ENCODE measurements around the gene PSMG1.
"Not testable (repeated sequence)": the region's sequence is repeated elsewhere in the genome, so short reads cannot be mapped to it uniquely, and the experiment has no call there.

The PSMG1 gene

DNA sequence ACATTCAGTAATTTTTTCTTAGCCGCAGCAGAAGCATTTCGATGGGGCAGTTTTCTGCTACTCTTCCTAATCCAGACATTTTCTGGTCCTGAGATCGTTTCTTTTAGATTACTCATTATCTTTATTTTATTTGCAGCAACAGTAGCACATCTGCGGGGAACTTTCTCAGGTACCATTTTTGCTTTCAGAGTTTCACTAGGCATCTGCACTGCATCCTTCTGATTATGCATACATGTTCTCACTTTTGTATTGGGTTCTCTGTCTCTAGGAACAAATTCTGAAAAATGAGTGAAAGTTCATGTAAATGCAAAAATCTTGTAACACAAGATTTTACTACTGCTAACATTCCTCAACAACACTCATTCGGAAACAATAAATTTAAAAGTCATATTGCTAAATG lies 3.9 kb upstream of the PSMG1 start:
- no peak for DNase-seq

DNA sequence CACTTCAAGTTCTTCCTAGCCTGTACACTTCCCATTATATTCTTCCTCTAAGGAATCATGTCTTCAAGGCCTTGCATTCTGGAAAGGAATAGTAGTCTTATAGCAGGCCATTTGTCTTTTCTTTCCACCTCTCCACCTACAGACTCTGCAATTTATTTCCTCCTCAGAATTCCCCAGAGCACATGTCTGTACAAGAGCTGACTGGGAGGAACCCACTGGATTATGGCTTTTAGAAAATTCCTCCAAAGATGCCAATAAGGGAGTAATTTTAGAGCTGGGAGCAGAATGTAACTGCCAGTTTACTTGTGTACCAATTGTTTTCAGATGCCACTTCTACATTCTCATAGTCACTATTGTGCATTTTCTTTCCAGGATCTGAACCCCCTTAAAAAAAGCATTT lies 3.4 kb upstream of the PSMG1 start:
- DNase-seq: no peak

DNA sequence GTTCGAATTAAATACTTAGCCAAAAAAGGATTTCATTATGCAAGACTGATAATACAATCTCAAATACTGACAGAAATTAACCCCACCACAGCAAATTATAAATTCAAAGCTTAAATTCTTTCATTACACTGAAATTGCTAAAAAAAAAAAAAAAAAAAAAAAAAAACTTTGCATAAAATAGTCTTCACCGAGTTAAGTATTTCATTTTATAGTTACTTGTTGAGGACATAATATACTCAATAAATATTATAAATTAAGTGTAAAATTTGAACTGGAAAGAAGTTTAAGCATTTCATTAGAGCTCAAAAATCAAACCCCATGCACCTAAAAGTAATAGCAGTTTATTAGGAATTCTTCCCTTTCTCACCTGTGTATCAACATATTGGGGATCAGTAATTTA lies 1.9 kb upstream of the PSMG1 start:
- no peak for DNase-seq

DNA sequence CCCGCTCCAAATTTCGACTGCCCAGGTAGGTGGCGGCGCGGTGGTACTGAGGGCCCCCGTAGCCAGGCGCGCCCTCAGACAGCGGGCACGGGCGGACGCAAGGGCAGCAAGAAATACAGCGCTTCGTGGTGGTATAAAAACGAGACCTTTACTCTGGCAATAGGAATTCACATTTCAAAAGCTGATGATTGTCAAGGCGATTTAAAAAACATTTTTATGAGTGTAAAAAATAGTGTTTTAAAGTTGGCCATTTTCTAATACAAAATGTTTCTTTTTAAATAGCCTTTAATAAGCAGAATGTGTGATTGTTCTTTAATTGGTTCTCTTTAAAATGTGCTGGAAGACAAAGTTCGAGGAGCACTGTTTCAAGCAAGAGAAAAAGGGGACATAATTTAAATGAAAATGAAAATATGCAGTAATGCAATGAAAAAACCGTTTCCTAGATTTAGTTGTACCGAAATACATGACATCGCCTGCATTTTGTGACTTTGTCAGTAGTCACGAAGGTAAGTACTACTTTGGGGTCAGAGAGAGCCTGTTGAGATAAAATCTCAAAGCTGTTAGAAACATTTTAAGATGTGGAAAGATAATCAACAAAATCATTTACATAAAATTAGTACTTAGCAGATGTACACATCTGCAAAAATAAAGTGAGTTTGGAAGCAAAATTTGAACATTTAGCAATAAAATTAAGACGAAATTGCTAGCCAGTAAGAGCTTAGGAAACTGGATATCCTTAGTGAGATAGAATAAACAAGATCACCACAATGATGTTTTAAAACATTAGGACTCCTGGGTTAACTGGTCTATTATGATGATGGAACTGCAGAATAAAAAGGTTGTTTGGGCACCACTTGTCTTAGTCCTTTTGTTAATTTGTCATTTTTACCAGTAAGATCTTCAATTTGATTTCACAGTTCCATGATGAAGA lies 1.1 kb upstream of the PSMG1 start:
- no peak for DNase-seq

DNA sequence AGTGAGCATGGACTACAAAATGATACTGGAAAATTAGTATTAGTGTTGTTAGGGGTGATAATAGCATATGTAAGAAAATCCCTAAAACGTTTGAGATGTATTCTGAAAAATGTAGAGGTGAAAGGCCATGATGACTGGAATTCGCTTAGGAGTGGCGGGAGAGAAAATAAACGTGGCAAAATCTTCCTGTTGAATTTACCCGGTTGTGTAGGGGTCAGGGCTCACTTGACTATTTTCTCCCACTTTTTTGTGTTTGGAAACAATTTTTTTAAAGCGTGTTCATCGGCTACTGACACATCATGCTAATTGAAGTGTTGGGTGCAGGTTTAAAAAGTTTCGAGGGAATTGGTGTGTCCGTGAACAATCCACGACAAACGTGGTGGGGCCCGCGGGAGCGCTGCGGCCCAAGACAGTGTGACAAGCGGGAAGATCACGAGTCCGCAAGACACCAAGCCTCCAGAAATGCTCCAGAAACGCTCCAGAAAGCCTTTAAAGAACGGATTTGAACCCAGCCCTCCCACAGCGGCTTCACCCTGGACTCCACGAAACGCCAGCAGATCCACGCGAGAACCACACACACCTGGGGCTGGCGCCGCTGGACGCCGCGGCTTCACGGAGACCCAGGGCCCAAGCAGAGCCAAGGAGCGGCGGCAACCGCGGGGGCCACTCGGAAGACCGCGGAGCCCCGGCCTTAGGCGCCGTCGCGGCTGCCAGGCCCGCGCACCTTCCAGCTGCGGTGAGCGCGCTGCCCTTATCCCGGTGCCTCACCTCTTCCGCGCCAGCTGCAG lies 573 bp downstream of the PSMG1 start:
- no peak for DNase-seq

DNA sequence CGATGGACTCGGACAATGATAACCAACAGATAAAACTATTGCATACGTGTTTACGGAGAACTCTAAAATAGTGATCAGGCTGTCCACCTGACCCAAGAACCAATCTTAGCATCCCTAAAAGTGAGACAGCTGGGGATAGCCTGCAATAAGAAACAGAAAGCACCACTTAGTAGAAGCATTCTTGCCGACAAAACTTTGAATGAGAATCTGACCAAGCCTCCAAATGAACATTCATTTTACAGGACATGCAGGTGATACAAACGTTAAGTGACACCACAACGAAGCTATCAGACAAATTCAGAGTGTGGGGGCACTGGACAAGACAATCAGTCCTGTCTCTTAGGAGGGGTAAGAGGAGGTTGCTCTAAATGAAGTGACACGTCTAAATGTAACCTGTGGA lies 1.2 kb downstream of the PSMG1 start:
- DNase-seq: no peak

DNA sequence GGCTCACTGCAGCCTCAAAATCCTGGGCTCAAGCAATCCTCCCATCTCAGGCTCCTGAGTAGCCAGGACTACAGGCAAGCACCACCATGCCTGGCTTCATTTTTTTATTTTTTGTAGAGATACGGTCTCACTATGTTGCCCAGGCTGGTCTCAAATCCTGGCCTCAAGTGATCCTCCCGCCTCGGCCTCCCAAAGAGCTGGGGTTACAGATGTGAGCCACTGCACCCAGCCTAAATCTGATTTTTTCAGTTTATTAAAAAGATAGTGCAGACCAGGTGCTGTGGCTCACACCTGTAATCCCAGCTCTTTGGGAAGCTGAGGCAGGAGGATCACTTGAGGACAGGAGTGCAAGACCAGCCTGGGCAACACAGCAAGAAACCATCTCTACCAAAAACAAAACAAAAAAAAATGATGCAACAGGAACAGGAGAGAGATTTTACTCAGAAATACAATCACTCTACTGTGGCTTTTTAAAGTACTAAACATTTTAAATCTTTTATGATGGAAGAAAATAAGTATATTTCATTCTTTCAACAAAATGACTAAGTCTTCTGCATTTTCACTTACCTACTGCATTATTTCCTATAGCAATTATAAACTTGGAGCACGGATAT lies 1.9 kb downstream of the PSMG1 start:
- no peak for DNase-seq

DNA sequence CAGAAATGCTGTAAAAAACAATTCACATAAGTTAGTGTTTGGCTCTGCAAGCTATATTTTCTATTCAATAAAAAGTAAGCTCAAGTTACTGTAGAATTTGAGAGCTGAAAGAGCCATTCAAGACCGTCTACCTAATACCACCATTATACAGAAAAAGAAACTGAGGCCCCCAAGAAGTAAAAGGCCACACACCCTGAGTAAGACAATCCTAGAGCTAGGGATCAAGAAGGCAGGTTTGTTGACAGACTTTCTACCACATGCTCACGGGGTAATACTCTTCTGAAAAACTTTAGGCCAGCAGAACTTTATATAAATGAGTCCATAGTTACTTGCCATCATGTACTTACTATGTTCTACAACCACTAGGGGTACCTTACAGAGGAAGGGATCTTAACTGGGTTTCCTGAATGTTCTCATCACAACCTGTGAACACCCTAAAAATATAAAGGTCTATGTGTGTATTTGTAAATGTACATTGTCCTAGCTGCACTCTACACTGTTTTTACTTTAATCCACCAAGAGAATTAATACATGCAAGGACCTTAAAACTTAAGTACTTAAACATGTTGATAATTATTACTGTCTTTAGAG lies 2.7 kb downstream of the PSMG1 start:
- no peak for DNase-seq

DNA sequence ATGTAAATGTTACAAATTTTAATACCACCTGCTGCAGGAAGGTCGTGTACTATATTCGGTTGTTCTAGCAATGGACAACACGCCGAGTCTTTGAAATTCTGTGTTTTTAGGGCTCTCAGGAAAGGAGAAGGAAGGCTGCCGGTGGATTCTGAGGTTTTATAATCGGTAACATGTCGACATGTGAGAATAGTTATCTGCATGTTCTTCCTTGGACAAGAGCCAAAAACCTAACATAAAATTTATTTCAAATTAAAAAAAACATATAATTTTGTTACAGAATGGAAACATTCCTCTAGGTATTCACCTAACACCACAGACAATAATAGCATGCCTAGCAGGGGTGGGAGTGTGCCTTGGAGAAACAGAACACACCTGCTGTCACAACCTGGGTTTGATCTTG lies 4.8 kb downstream of the PSMG1 start:
- DNase-seq: no peak

DNA sequence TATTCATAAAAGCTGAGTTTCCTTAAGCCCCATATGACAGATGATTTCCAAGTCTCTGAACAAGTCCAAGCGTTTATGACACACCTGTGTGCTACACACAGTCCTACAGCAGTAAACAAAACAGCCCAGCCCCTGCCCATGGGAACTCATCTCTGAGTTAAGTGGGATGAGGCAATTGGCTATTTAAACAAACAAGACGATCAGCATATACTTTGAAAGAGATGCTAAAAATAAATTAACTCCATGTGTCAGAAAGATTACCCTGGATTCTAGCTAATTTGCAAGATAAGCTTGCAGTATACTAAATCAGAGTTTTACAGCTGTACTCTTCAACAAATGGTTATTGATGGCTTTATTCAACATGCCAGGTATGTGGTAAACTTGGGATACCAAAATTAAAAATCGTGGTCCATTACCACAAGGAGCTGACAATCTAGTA lies 7.0 kb downstream of the PSMG1 start:
- no peak for DNase-seq

DNA sequence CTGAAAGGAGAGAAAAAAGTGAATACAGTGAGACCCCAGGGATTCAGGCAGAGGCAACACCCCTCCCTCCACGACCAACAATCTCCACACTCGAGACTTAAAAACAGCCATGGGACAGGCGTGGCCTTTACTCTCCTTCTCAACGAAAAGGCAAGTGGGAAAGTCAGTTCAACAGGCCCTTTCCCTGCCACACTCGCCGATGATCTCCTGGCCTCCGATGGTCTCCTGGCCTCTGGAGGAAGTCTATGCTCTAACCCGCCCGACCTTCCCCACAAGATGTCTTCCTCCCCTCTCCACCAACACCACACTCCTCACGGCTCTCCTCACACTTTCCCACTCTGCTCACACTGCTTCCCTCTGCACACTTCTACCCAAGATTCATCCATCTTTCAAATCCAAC lies 7.6 kb downstream of the PSMG1 start:
- no peak for DNase-seq

DNA sequence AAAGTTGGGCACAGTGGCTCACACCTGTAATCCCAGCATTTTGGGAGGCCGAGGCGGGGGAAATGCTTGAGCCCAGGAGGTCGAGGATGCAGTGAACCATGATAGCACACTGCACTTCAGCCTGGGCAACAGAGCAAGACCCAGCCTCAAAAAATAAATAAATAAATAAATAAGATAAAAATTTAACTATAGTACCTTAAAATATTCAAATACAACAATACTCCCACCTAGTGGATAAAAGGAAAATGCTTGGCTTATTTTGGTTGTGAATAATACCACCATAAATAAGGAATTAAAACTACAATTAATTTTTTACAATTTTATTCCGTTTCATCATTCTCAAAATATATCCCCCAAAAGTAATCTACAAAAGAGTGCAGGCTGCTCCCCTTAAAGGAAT lies 8.1 kb downstream of the PSMG1 start:
- DNase-seq: no peak

DNA sequence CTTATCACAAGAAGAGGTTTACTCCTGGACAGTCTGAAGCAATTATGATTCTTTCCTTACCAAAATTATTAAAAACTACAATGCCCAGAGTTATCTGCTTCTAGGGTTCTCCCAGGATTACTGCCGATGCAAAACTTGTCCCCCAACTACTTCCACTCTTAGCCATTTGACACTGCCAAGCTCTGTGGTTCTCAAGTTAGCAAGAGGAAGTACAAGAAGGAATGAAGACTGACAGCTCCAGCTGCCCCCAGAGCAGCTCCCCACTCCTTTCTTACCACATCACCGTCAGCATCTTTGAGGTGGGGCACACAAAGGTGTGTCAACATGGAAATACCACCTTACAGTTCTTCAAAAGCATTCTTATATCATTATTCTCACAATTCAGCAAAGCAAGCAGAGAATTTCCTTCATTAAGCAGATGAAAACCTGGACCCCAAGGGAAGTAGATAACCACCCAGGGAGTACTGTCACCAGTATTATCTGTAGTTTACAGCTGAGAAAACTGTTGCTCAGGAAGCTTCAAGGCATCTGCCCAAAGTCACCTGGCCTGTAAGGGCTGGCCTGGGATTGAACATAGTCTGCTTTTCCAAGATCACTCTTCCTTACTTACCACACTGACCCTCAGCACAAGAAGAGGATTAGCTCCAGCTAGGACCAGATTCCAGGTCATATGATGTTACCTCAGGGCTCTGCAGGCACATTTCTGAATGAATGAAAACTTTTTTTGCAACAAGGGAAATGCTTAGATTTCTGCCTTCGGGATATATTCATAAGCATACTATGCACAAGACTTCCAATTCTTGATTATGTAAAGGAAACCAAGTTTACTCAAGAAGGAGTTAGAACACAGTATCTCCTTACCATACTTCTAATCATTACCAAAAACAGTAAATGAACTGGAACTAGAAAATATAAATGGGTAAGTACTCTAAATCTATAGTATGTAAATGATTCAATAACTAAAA lies 9.3 kb downstream of the PSMG1 start:
- no peak for DNase-seq

DNA sequence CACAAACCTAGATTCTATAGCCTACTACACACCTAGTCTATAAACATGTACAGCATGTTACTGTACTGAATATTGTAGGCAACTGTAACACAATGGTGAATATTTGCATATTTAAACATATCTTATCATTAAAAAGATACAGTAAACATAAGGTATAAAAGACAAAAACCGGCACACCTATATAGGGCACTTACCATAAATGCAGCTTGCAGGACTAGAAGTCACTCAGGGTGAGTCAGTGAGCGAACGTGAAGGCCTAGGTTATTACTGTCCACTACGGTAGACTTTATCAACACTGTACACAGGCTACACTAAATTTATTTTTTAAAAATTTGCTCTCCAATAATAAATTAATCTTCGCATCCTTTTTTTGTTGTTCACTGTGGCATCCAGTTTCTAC lies 13.3 kb downstream of the PSMG1 start:
- no peak for DNase-seq

DNA sequence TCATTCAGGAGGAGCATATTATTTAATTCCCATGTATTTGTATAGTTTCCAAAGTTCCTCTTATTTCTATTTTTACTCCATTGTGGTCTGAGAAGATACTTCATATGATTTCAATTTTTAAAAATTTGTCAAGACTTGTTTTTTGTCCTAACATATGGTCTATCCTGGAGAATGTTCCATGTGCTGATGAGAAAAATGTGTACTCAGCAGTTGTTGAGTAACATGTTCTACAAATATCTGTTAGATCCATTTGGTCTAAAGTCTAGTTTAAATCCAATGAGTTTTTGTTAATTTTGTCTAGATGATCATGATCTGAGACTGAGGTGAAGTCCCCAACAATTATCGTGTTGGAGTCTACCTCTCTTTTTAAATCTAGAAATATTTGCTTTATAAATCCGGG lies 14.5 kb downstream of the PSMG1 start:
- no peak for DNase-seq

DNA sequence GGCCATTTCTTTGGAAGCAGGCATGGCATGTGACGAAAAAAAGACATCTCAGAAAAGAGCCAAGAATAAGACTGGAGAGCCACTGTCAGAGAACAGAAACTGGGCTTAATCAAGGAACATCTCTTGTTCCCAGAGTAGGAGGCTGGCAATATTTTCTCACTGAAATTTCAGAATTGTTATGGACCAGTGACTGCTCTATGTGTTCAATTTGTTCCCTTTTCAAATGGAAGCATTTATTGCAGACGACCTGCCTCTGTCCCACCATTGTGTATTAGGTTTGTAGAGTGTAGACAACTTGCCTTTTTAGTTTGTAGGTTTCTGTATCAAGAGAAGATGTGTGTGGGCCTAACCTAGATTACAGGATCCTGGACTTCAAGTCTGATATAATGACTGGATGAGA lies 18.7 kb downstream of the PSMG1 start:
- no peak for DNase-seq

DNA sequence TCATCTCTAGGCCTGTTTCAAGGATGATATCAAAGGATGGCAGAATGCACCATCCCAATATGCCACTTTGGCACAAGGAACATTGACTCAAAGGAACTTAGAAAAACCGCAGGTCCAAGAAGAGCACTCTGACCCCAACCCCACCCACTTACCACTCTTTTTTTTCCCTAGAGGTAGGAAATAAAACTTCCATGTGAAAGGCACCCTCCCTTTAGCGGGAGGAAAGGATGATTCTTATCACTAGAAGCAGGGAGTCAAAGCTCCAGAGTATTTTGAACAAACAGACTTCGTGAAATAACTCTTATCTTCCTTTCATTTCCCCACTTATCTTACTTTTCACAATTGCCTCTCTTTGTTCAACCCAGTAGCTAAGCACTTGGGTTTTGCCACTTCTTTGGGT lies 22.2 kb downstream of the PSMG1 start:
- no peak for DNase-seq

DNA sequence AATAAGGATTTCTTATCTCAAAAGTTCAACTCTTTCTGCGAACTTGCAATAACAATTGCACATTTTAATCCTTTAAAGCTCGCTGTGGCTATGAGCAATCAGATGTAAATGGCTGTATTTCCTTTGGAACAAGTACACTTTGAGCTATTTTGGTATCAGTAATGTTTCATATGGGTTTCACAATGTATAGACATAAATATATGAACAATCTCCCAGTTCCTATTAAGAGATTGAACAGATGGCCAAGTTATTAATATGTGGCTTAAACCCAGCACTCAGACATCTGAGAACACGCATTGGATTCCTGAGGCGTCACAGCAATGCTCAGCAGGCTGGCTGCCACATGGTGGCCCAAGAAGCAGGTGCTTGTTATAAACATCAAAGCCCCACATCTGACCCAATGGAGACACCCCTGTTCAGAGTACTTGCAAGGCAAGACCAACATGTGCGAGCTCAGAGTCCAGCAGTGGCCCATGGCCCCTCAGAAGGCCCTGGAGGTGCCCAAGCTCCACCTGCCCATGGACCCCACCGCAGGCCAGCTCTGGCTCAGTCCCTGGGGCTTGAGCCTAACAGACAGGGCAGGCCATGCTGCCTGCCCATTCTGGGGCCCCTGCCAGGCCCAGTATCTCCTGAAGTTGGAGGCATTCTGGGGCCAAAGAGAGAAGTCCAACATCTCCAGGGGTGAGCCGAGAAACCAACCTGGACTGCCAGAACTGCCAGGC lies 23.7 kb downstream of the PSMG1 start:
- no peak for DNase-seq

DNA sequence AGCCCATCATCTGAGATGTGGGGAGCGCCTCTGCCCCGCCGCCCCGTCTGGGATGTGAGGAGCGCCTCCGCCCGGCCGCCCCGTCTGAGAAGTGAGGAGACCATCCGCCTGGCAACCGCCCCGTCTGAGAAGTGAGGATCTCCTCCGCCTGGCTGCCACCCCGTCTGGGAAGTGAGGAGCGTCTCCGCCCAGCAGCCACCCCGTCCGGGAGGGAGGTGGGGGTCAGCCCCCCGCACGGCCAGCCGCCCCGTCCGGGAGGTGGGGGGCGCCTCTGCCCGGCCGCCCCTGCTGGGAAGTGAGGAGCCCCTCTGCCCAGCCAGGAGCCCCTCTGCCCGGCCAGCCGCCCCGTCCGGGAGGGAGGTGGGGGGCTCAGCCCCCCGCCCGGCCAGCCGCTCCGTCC lies 26.0 kb downstream of the PSMG1 start:
- DNase-seq: not testable (repeated sequence)

DNA sequence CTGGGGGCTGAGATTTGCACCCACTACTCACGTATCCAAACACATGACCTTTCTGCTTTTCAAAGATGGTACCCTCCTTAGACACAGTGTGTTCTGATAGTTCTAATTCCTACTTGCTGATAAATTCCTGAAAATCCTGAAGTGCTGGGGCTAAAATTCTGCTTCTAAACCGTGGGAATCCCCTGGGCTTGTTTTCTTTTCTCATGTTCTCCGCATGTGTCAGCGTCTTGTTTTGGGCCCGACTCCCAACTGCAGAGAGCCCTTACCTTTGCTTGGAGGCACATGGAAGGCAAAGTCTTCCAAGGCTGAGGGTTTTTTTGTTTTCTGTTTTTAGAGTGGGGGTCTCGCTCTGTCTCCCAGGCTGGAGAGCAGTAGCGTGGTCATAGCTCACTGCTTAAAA lies 27.2 kb downstream of the PSMG1 start:
- no peak for DNase-seq

DNA sequence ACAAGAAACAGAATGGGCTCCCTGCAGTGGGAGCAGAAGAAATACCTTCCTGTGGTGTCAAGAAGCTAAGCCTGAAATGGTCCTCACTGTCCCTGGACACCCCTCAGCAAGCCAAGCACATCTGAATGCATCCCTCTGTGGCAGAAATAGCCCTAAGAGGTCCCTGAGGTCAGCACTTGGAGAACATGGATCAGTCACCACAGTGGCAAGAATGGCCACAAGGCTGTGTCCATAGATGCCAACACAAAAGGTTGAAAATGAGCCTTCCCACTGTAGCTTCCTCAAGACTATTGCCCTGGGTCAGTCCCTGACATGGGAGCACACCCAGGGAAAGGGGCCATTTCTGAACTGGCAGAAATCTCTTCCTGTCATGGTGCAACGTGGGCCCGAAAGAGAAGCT lies 27.7 kb downstream of the PSMG1 start:
- no peak for DNase-seq

DNA sequence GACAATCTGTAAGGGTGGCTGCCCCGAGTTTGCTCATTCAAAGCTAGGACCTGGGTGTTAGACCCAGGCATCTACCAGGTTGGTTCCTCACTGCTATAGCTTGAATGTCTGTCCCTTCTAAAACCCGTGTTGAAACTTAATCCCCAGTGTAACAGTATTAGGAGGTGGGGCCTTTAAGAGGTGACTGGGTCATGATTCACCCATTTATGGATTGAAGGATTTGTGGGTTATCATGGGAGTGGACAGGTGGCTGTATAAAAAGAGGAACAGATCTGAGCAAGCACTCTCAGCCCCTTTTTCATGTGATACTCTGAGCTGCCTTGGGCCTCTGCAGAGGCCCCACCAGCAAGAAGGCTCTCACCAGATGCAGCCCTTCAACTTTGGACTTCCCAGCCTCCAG lies 29.4 kb downstream of the PSMG1 start:
- no peak for DNase-seq

Data from NK-92 treated with Interleukin-12 subunit alpha and Interleukin-12 subunit beta, amount 100 ng/mL, for 24 hours (cell line).